GM19324 (cell line): ENCODE data around the gene NMRAL1.

Source experiments
- ATAC-seq: cut with Tn5 transposase; IDR thresholded peaks from one replicate; pipeline ENCODE4 v1.9.1; 2021; ENCODE audit warnings: mild to moderate bottlenecking, moderate library complexity; ENCODE audit not compliant: unreplicated experiment, low FRiP score

The NMRAL1 gene

DNA sequence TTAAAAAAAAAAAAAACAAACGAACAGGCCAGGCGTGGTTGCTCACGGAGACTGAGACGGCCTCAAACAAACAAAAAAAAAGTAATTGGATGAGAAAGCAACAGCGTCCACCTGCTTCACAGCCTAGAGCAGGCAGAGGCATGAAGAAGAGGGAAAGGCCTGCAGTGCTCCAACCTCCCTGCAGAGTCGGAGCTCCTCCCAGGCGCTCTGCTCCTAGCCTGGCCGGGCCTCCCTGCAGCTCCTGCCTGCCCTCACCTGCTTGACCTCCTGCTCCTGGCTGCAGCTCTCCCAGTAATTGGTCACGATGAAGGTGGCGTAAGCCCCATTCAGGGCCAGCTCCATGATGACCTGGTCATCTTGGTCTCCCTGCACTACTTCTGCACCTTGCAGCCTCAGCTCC, 5.5 kb downstream of the NMRAL1 start:
- ATAC-seq: no peak

GRCh38 chr16:4467916-4468315, 6.5 kb downstream of the NMRAL1 start:
- ATAC-seq: no peak

- ATAC-seq: no peak
Measured at GRCh38 chr16:4465977-4466779, 8.2 kb downstream of the NMRAL1 start.

GRCh38 chr16:4463522-4464163, 10.8 kb downstream of the NMRAL1 start:
- no peak for ATAC-seq

DNA sequence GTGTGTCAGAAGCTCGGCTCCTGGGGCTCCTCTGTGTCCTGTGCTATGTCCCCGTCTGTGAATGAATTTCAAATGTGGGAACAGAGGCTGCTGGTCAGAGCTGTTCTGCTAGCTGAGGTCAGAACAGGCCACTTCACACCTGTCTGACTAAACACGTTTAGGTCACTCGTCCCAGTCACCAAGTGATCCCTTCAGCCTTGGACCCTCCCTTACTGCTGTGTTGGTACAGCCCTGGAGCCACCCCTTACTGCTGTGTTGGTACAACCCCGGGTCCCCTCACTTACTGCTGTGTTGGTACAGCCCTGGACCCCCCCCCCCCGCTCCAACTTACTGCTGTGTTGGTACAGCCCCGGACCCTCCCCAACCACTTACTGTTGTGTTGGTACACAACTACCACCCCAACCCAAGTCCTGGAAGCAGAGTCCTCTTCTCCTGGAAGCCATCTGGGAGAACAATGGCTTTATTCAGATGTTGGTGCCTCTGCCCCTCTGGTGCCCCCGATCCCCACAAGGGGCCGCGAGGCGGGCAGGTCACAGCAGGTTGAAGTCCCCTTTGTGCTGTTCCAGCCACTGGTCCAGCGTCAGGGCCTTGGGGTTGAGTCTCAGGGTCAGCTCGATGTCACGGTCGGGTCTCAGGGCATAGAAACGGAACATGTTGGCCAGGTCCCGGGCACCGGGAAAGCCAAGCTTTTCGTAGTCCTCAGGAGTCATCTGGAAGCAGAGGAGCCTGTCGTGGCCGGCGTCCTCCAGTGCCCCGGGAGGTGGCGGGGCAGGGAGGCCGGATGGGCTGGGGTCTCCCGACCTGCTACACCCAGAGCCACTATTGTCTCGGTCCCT, 13.0 kb downstream of the NMRAL1 start:
- ATAC-seq: no peak

- no peak for ATAC-seq
Measured at GRCh38 chr16:4460936-4461249, 13.5 kb downstream of the NMRAL1 start.

GRCh38 chr16:4455951-4456350, 18.5 kb downstream of the NMRAL1 start:
- ATAC-seq: no peak

DNA sequence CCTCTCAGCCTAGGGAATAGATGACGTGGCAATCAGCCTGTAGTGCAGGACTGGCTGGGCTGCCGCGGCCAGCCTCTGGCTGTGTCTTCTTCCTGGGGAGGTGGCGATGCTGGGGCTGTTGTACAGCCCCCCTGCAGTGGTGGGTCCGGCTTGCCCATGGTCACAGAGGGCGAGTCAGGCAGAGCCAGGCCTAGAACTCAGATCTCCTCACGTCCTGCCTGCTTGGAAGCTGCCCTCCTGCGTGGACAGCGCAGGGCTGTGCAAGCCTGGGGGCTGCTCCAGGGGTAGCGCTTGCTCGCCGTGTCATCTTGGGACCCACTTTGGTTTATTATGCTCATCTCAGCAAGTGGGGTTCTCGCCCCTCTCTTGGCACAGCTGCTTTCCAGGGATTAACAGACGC, 19.3 kb downstream of the NMRAL1 start:
- ATAC-seq: no peak

DNA sequence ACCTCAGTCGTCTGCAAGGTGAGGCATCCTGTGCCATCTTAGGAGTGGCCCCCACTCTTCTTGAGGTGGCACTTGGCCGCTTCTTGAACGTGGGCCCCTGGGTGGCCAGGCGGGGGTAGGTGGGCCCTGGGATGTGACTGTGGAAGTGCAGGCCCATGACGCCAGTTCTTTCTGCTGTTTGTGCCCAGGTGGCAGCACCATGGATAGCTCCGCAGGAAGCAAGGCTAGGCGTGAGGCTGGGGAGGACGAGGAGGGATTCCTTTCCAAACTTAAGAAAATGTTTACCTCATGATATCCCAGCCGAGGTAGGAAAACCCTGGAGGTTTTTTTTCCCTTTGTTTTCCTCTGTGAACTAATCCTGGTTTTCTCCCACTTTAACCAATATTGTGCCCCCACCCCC, 19.8 kb downstream of the NMRAL1 start:
- ATAC-seq: no peak

DNA sequence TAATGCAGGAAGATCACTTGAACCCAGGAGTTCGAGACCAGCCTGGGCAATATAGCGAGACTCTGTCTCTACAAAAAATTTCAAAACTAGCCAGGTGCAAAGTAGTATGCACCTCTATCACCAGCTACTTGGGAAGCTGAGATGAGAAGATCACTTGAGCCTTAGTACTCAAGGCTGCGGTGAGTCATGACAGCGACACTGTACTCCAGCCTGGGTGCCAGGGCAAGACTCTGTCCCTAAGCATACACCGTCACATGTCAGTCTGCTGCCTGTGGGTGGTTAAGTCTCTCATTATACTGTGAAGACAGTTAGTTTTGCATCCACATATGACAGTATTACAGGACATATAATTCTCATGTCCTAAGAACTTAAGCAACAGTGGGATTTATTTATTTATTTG, 21.8 kb downstream of the NMRAL1 start:
- no peak for ATAC-seq

GRCh38 chr16:4450931-4451519, 23.4 kb downstream of the NMRAL1 start:
- no peak for ATAC-seq

GRCh38 chr16:4450430-4450829, 24.0 kb downstream of the NMRAL1 start:
- no peak for ATAC-seq

DNA sequence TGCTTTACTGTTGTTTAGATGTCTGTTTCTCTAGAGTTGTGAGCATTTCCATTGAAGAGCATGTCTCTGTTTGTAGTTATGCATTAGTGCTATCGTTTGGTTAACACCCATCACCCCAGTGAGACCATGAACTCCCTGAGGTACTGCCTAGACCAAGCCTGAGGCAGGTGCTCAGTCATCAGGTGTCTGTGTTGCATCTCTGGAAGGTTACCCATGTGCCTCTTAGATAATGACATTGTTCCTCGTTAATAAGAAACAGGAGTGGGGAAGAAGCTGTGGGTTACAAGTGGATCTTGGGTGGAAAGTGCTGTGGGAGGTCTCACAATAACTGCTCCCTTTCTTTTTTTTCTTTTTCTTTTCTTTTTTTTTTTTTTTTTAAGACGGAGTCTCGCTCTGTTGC, 30.4 kb downstream of the NMRAL1 start:
- no peak for ATAC-seq

DNA sequence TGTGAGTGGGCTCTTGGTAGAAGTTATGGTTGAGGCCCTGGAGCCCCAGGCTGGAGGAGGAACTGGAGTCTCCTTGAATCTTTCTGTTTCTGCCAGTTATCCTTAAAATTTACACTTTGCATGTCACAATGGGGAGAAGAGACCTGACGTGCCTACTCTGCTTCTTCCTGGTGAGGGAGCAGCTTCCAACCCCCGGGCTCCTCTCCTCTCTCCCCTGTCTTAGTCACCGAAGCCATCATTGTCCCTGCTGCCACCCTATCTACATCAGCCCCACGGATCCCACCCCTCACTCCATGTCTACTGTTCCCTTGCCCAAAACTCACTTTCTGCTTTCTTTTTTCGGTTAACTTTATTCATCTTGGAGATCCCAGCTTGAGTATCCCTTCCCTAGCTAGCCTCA, 31.2 kb downstream of the NMRAL1 start:
- no peak for ATAC-seq

DNA sequence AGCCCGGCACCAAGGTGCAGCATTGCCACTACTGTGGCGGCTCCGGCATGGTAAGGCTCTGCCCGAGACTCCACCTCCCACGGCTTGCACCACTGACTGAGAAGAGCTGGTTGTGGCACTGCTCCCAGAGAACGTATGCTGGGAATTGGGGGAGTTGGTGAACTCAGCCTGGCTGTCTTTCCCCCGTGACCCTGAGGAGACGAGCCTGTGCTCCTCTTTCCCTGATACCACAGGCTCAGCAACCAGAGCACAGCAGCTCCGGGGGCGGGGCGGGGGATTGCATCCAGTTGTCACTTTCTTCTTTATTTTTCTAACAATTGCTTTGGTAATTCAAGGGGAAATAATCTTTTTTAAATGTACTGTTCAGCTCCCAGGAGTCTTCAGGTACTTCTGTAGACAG, 32.1 kb downstream of the NMRAL1 start:
- ATAC-seq: no peak

DNA sequence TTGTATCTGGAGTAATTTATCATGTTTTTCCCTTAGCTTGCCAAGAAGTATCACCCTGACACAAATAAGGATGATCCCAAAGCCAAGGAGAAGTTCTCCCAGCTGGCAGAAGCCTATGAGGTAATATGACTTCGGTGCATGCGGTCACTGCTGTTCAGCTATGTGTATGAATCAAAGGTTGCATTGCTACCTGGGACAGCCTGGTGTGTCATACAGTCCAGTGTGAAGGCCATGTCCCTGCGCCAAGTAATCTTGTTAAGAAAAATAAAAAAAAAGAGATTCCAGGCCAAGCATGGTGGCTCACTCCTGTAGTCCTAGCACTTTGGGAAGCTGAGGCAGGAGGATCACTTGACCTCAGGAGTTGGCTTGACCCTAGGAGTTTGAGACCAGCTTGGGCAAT, 37.1 kb downstream of the NMRAL1 start:
- ATAC-seq: no peak

DNA sequence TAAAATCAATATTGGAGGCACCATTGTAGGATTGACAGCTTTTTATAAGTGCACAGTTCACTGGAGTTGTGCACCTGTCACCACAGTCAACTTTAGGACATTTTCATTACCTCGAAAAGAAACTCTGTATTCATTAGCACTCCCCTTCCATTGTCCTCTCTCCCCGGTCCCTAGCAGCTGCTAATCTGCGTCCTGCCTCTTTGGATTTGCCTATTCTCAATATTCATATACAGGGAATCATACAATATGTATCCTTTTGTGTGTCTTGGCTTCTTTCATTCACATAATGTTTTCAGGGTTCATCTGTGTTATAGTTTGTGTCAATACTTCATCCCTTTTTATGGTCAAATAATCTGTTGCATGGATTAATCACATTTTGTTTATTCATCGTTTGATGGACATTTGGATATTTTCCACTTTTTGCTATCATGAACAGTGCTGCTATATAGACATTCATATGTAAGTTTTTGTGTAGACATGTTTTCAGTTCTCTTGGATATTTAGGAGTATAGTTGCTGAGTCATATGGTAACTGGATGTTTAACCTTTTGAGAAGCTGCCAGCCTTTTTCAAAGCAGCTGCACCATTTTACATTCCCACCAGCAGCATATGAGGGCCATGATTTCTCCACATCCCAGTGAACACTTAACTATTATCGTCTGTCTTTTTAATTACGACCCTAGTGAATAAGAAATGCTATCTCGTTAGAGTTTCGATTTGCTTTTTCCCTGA, 38.9 kb downstream of the NMRAL1 start:
- no peak for ATAC-seq

DNA sequence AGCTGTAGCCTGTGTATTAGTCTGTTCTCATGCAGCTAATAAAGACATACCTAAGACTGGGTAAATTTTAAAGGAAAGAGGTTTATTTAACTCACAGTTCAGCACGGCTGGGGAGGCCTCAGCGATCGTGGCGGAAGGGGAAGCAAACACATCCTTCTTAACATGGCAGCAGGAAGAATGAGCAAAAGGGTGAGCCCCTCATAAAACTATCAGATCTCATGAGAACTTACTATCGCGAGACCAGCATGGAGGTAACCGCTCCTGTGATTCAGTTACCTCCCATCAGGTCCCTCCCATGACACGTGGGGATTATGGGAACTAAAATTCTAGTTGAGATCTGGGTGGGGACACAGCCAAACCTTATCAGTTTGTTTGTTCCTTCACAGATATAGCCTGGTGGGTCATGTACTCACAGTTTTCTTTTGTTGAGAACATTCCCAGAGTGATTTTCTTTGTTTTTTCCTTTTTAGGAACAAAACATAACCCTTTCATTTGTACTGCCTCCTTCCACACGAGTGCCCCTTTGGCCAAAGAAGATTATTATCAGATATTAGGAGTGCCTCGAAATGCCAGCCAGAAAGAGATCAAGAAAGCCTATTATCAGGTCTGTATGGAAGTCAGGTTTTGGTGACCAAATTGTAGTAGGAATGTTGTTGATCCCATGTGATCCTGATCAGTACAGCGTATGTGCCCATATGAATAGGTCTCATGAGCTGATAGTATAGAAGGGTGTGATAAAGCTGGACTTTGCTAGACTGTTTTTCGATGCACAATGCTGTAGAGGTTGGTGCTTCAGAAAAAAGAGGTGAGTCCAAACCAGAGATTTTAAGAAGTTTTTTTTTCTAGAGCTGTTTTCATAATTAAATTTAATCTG, 40.3 kb downstream of the NMRAL1 start:
- no peak for ATAC-seq

GRCh38 chr16:4433228-4433627, 41.2 kb downstream of the NMRAL1 start:
- no peak for ATAC-seq

- ATAC-seq: no peak
Measured at GRCh38 chr16:4431023-4431422, 43.4 kb downstream of the NMRAL1 start.
